Dermis microvascular lymphatic vessel endothelial cell (primary cell): Measurements from ENCODE around the gene CRYGS. TPM values are rescaled to one million over a fixed set of nuclear protein-coding genes. Genes with fewer than 3 reads are reported as not detected.
A peak's percentile ranks its signal among the peaks of the same experiment; 100 is the strongest.
"Not testable (repeated sequence)": the region's sequence is repeated elsewhere in the genome, so short reads cannot be mapped to it uniquely, and the experiment has no call there.

Experiments
- DNase-seq, 2 donors: peaks; one replicate each; pipeline versions ENCODE4 v3.0.0 to v3.0.0-alpha.2; 2010; ENCODE audit warnings: low read depth in 2 of 2
- total RNA-seq: library from RNA; depleted of rRNA; stranded (reverse); fragments of >200 nt; gene quantifications from 2 replicates; pipeline ENCODE4 v1.2.1, GENCODE V29; 2014

CRYGS gene
- total RNA-seq, 1 donor from 2014 or later = 0.77 TPM

DNA sequence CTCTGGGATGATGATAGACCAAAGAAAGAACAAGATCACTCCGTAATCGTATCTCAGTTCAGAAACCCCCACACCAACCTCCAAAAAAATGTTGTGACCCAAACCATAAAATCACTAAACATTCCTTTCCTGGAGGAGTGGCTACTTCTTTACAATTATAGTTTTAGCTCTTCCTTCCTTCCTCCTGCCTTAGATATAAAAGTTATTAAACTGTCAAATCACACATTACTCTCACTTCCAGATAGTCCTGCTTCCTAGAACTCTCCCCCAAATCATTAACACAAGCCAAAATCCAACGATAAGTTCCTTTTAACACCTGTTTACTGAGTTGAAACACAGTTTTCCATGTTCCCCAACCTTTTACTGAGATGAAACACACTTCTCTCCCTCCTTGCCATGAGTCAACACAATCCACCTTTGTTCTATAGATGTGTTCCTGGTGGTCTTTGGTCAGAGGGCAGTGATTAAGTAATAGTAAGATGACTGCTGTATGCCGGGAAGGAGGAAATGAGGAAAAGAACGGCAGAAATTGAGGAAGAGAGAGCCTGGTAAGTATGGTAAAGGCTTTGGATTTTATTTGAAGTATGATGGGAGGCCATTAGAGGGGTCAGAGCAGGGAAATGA, 8.3 kb upstream of the CRYGS start:
- no peak for DNase-seq

DNA sequence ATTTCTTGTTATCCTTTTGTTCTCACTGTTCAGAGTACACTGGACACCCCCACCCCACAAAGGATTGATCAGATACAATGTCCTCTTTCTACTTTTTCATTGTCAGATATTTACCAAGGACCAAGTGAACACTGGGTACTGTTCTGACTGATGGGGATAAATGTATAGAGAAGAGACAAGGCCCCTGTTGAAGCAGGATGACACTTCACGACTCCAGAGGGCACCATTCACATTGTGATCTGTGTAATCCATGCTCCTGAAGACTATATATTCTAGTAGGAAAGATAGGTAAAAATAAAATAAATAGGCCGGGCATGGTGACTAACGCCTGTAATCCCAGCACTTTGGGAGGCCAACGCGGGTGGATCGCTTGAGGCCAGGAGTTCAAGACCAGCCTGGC, 7.2 kb upstream of the CRYGS start:
- DNase-seq = no peak

DNA sequence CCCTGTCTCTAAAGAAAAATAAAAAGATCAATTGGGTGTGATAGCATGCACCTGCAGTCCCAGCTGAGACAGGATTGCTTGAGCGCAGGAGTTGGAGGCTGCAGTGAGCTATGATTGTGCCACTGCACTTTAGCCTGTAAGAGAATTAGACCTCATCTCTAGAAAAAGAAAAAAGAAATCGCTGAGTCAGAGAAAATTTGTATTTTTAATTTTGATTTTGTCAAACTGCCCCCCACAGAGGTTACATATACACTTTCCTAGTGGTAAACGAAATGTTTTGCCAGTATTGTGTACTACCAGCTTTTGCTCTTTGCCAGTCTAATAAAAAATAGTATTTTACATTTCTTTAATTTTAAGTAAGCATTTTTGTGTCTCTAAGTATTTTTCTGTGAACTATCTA, 5.3 kb upstream of the CRYGS start:
- no peak for DNase-seq

DNA sequence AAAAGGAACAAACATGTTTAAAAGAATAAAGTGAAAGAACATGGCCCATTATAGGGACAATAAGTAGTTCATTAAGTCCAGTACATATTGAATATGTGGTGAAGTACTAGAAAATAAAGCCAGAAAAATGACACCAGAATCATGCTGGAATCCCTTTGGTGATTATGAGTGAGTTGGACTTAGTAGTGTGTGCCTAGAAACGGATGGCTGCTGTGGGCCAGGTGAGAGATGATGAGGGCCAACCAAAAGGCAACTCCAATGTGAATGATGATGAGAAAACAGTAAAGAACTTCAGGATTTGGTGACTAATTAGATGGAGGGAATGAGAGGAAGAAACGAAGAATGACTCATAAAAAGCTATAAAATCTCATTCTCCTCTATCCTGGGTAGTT, 3.3 kb downstream of the CRYGS start:
- DNase-seq = peak in 1 of 2 donors; percentile 9

DNA sequence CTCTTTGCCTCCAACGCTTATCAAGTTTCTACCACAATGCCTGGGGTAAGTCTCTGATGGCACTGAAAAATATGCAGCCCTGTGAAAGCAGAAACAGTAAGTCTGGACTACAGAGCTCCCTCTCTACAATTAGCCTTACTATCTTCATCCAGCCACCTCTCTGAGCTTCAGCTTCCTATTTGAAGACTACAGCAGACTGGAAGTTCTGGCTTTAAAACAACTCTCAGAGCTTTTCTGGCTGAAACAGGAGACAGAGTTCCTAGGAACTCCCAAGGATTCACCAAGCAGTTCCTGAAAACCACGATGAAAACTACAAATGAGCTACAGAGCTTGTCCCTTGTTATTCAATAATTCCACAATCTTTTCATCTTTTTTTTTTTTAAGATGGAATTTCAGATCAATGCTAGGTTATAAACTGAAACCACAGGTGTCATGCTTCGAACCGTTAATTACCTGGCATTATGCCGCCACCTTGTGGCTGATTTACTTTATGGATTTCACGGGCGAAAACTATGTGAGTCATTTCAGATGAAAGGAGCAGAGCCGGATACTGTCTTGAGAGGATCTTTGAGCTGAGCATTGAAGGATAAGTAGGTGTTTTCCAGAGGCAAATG, 3.9 kb downstream of the CRYGS start:
- peak; percentile 39 to 78 for DNase-seq

DNA sequence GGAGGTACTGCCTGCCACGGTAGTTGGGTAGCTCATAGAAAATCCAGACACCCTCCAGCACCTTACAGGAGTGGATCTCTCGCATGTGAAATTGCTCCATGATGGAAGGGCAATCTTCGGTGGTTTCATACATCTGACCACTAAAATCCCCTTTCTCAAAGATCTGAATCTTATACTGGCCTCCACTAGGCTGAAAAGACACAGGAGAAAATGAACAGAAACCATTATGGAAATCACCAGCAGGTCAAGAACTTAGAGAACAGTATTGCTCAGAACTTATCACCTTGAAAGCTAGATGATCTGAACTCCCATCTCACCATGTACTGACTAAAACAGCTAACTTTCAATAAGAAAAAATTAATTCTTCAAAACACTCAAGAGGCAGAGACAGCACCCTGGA, 5.4 kb downstream of the CRYGS start:
- DNase-seq = no peak

DNA sequence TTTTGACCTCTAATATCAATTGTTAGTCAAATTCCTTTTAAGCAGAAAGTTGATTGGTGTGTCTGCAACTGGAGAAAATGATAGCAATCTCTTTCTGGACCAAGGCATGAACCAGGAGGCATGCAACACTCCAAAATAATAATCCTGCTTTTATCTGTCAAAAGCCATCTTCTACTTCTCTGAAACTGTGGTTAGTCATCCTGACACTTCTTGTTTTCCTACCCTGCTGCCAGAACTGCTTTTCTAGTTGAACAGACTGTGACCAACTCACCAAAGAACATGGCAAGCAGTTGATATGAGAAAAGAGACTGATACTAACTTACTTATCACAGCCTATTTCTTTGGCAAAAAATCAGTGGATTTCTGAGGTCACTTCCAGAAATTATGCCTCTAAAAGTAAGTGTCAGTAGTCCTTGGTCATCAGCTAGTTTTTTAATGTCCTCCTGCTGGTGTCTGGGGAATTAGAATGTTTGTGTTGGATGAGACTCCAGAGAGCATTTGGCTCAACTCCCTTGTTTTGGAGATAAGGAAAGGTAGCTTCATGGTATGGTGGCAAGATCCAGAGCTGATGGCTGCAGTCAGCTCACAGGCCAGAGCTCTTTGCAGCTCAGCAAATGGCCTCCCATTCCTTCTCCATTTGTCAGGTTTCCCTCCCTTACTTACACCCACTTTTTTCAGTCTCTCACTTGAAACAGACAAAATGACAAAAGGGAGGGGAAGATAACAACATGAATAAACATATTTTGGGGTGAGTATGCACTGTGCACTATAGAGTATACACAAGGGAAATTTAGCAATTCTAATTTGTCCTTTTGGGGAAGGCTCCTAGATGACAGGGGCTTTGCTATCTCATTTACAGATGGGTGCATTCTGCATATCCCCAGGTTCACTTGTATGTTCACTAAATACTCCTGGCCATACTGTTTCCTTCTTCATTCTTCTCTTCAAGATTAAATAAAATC, 7.0 kb downstream of the CRYGS start:
- DNase-seq = peak; percentile 9 to 14

DNA sequence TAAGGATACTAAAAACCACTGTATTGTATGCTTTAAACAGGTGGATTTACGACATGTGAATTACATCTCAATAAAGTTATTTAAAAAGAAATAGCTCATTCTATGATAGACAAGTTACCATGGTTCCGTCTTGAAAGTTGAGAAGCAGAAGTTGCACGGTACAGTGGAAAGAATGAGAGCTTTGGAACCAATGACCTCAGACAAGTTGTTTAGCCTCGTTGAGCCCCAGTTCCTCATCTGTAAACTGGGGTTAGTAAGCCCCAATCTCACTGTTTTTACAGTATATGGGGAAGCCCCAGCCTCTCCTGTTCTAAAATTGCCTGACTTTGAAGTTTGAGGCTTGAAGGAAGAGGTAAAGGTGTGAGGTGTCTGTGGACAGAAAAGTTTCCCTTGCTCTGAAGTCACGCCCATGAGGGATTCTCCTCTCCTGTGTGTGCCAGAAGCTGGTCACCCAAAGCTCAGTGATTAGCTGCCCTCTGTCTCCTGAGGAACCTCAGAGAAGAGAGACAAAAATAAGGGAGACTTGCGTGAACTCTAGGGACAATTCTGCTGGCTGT, 10.0 kb downstream of the CRYGS start:
- DNase-seq = no peak

DNA sequence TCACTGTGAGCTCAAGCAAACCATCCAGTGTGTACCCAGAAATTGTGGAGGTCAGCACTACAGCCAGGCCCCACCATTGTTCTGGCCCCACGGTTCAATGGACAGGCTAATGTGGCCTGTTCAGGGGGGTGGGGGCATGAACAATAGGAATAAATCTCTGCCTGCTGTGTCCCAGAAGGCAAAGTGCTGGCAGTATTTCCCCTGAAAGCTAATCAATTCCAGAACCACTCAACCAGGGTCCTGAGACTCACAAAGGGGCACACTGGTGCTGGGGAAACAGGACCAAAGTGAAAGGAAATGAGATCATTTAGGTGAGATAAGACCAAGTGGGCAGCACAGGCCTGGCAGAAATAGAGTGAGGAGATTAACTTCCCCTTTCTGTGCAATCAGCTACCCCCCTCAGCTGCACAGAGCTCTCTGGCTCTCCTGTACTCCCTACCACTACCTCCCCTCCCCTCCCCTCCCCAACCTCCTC, 11.5 kb downstream of the CRYGS start:
- no peak for DNase-seq

DNA sequence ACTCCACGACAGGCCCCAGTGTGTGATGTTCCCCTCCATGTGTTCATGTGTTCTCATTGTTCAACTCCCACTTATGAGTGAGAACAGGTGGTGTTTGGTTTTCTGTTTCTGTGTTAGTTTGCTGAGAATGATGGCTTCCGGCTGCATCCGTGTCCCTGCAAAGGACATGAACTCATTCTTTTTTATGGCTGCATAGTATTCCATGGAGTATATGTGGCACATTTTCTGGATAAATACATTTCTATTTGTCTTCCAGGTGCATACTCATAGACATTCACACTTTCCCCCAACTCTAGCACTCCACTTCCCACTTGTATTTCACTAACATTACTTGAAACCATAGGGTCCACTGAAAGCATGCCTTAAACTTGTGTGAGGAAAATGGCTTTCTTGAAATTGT, 12.5 kb downstream of the CRYGS start:
- not testable (repeated sequence) for DNase-seq

DNA sequence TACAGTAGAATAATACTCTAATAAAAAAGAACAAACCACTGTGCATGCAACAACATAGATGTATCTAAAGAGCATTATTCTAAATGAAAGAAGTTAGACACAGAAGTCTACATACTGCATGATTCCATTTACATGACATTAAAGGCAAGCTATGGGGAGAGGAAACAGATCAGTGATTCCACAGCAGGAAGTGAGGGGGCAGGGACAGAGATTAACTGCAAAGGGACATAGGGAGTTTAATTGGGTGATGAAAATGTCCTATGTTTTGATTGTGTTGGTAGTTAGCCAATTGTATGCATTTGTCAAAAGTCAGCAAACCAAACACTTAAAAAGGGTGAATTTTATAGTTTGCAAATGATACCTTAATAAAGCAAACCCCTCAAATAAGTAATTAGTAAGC, 13.8 kb downstream of the CRYGS start:
- DNase-seq = no peak

DNA sequence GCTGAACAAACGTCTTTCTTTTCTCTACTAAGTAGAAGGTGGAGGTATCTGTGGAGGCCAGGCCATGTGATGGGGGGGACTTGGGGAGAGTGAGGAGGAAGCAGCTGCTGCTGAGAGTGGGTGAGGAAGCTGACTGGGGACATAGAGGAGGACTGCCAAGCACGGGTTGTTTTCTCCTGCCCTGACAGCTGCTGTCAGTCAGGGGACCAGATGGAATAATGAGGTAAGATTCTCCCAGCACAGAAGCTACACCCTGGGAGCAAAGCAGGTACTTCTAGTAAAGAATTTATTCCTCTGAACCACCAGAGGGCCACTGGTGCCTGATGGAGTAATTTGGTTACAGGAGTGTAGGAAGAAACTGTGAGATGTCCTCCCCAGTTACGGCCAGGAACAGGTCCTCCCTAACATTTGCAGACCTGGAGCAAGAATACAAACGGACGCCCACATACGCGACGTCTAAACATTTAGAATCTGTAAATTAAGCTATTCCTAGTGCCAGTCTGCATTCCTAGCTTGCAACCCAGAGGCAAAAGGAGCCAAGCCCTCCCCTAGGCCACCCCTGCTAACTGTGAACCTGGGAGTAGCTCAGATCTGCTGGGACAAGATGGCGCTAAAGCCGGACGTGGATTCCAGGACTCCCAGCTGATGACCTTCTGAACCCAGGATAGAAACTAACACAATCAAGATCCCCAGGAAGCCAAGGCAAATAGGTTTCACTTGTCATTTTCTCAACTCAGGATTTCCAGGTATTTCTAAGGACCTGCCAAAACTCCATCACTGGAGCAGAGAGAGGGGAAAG, 14.8 kb downstream of the CRYGS start:
- DNase-seq = no peak

DNA sequence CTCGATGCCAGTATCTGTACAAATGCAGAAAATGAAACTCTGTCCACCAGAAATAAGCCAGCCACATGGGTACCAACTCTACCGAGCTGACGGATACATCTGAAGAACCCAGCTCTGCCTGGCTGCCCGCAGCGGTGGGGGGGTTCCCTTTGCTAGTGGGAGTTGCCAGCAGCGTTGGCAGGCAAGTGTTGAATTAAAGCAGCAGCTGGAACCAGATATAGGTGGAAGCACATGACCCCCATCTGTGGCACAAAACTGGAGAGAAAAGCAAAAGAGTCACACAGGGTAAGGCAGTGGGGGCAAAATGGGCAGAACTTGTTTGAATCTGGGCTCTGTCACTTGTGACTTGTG, 17.9 kb downstream of the CRYGS start:
- DNase-seq = no peak

DNA sequence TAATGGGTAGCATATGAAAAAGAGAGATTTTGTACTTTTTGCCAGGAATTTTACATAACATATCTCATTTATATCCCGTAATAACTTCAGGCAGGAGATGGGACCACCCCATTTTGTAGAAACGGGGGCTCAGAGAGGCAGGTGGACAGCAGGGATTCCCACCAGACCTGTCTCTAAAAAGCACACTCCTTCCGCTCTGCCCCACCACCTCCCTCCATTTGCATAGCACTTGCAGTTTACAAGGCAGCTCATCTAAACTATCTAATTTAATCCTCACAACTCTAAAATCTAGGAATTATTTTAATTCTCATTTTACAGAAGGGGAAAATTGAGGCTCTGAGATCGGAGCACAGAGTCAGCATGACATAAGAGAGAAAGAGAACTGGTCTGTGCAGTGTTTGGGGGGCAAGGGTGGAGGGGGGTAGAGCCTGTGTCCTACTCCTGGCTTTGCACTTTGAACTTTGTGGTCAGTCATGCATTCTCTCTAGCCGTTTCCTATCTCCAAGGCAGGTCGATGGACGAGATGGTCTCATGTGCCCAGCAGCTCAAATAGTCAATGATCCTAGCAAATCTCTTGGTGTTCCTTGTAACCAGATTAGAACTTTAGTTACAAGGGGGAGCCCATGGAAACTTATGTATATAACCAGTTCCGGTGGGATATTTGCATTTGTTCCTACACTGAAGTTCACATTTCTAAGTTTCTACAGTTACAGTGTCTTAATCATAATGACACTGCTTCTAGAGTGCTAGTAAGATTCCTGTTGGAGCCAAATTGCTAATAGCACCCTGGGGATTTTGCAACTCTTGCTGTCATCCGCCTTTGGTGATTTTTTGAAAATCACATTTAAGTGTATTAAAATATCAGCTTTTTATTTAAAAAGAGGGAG, 18.6 kb downstream of the CRYGS start:
- DNase-seq = no peak

DNA sequence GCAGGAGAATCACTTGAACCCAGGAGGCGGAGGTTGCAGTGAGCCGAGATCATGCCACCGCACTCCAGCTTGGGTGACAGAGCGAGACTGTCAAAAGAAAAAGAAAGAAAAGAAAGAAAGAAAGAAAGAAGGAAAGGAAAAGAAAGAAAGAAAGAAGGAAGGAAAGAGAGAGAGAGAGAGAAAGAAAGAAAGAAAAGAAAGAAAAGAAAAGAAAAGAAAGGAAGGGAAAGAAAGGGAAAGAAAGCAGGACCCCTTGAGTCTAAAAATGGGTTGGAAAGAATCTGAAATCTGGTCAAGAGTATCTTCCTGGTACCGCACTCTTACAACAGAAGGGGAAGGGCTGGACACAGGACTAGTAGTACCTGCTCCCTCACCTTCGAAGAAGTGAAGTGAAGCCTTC, 19.6 kb downstream of the CRYGS start:
- no peak for DNase-seq

DNA sequence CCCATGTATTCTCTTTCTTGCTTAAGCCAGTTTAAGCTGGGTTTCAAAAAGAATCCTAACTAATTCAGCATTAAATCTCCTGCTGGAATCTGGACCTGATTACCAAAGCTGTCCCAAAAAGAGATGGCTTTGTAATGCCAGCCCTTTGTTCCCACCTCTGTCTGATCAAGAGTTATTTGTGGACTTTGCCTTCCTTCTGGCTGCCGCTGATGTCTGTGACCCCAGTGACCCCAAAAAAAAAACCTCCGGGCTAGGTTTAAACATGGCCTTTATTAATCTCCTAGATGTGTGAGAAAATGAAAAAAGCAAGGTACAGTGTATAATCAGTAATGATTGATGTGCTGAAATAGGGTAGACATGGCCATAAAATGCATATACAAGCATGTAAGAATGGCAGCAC, 20.7 kb downstream of the CRYGS start:
- no peak for DNase-seq

DNA sequence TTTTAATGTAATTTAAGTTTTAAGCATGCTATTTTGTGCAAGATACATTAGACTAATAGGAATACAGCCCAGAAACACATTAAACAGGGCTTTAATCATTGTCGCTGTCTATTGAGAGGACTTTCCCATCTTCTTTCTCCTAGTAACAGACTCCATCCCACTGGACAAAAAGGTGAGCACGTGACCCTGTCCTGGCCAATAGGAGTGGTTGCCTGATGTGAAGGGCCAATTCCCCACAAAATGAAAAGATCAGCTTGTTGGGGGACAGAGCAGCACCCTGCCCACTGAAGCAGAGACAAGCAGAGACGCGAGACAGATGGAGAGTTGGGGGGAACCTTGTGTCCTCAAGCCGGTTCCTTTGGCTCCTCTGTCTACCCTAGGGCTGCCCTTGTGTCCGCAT, 21.2 kb downstream of the CRYGS start:
- DNase-seq = no peak

DNA sequence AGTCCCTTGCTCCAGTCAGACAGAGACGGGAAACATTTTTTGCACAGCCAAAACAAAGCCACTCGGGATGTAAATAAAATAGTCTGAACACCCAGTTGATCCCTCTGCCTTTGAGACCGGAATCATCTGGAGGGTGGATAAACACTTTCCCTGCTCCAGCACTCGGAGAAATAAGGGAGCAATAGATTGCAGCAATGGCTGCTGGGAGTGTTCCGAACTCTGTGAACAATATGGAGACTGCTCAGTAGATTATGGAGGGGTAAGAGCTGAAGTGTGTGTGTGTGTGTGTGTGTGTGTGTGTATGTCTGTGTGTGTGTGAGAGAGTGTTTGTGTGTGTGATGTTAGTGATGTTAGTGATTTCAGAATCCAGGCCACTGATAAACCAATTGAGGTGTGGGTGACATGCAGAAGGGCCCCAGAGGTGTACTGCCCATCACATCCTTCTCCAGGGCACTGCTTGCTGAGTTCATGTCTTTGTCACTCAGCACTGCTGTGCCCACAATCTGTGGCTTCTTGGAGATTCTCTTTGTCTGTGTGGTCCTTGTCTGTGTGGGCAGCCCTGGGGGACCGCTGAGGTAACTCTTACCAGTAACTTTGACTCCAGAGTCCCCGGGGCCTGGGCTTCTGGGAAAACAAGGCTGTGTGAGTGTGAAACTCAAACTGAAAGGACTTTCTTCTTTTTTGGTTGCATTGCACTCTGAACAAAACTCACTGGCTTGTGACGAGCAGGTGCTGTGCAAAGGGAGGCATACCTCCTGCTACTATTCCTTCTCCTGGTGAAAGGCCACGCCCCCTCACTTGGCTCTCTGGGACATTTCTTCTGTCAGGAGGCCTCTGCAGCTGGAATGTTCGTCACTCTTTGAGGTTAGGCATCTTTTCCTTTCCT, 23.0 kb downstream of the CRYGS start:
- no peak for DNase-seq

DNA sequence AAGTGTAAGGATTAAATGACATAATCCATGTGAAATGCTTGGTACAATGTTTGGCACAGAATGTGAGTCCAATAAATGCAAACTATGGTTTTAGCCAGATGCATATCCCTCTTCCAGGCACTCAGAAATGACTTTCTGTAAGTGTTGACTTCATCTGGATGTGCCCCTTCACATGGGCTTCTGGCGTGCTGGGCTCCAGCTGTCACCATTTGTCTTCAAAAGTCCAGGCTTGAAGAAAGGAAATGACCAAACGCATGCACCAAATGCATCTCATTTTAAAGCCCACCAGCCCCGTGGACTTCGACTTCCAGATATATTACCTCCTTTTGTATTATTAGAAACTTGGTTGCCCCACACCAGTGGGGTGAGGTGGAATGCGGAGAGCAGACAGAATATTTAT, 23.7 kb downstream of the CRYGS start:
- no peak for DNase-seq
